ENCODE results near the gene PSMB10. TPM values are rescaled to one million over a fixed set of nuclear protein-coding genes. Genes with fewer than 3 reads are reported as not detected.

Gene PSMB10
- total RNA-seq, 1 experiment from 2014 or later: 79.3 TPM

DNA sequence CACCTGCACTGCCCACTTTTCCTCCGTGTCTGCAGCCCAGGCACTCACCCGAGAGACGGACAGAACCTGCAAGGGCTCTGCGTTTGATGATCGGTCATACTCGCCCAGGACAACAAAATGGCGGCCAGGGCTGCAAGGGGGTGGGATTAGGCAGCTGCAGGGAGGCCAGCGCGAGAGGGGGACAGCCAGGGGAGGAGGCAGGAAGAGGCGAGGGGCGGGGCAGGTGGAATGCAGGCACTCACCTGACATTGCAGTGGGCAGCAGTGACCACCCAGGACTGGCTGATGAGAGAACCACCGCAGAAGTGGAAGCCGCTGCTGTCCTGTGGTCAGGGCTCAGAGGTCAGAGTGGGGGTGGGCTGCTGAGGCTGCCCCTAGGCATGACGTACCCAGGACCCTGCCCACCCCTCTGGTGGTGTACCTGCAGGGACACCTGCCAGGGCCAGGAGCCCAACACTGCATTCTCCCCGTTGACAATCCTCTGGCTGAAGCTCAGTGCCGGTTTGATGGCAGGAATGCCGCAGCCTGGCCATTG is 5.9 kb downstream of the PSMB10 start:
- Mint-ChIP-seq H3K9me3 (ENCODE audit: low read depth, unreplicated experiment) (no peaks in the 10 kb centered on the region), H3K27me3 (ENCODE audit: unreplicated experiment) (no peaks in the 10 kb centered on the region), H3K36me3 (ENCODE audit: insufficient read depth, unreplicated experiment) (peaks cover 61% of the 10 kb centered on the region), H3K27ac (ENCODE audit: unreplicated experiment) (no peak overlapping the region), H3K4me1 (ENCODE audit: low read depth, unreplicated experiment) (peaks cover 14% of the 10 kb centered on the region), H3K4me3 (ENCODE audit: low read depth, unreplicated experiment) (no peak overlapping the region)
- CTCF ChIA-PET: interaction anchor here (0.6 kb wide), 2 partner anchors 36 to 114 kb away, joined by 3 read pairs; no protein-coding TSS in a partner anchor
- intact Hi-C loops (cut with micrococcal nuclease; ENCODE audit: unreplicated experiment): no loop called here
- BruUV-seq (replicated peaks): no TSS peak
- no peak for DNase-seq
- TF ChIP-seq, protein P1, sequence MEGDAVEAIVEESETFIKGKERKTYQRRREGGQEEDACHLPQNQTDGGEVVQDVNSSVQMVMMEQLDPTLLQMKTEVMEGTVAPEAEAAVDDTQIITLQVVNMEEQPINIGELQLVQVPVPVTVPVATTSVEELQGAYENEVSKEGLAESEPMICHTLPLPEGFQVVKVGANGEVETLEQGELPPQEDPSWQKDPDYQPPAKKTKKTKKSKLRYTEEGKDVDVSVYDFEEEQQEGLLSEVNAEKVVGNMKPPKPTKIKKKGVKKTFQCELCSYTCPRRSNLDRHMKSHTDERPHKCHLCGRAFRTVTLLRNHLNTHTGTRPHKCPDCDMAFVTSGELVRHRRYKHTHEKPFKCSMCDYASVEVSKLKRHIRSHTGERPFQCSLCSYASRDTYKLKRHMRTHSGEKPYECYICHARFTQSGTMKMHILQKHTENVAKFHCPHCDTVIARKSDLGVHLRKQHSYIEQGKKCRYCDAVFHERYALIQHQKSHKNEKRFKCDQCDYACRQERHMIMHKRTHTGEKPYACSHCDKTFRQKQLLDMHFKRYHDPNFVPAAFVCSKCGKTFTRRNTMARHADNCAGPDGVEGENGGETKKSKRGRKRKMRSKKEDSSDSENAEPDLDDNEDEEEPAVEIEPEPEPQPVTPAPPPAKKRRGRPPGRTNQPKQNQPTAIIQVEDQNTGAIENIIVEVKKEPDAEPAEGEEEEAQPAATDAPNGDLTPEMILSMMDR (IDR thresholded peaks at IDR 0.05; ENCODE audit: unreplicated experiment): no peak

GRCh38 chr16:67930191-67930590 is 6.5 kb downstream of the PSMB10 start:
- no peaks in the 10 kb centered on the region for H3K27me3 Mint-ChIP-seq (ENCODE audit: unreplicated experiment)
- intact Hi-C loops (cut with micrococcal nuclease; ENCODE audit: unreplicated experiment): no loop called here
- TF ChIP-seq, protein P1 (IDR thresholded peaks at IDR 0.05; ENCODE audit: unreplicated experiment): no peak
- DNase-seq: no peak
- peaks cover 56% of the 10 kb centered on the region for H3K36me3 Mint-ChIP-seq (ENCODE audit: insufficient read depth, unreplicated experiment)
- no peak overlapping the region for H3K4me3 Mint-ChIP-seq (ENCODE audit: low read depth, unreplicated experiment)
- H3K27ac Mint-ChIP-seq (ENCODE audit: unreplicated experiment): no peak overlapping the region
- CTCF ChIA-PET: interaction anchor here (0.6 kb wide), 2 partner anchors 36 to 113 kb away, joined by 3 read pairs; no protein-coding TSS in a partner anchor
- peaks cover 11% of the 10 kb centered on the region for H3K4me1 Mint-ChIP-seq (ENCODE audit: low read depth, unreplicated experiment)
- no peaks in the 10 kb centered on the region for H3K9me3 Mint-ChIP-seq (ENCODE audit: low read depth, unreplicated experiment)
- BruUV-seq (replicated peaks): no TSS peak

- intact Hi-C loops (cut with micrococcal nuclease; ENCODE audit: unreplicated experiment): loop anchor here (1.0 to 5.0 kb wide), 3 partner anchors 112 to 406 kb away; no protein-coding TSS in a partner anchor
- peak; percentile 86 for DNase-seq
- no peaks in the 10 kb centered on the region for H3K9me3 Mint-ChIP-seq (ENCODE audit: low read depth, unreplicated experiment)
- no peaks in the 10 kb centered on the region for H3K27me3 Mint-ChIP-seq (ENCODE audit: unreplicated experiment)
- CTCF ChIA-PET: interaction anchor here (1.4 to 2.6 kb wide), 3 partner anchors 45 to 408 kb away, joined by 4 to 15 read pairs (median 5); no protein-coding TSS in a partner anchor
- H3K4me1 Mint-ChIP-seq (ENCODE audit: low read depth, unreplicated experiment): no peaks in the 10 kb centered on the region
- no peak overlapping the region for H3K4me3 Mint-ChIP-seq (ENCODE audit: low read depth, unreplicated experiment)
- TF ChIP-seq, protein P1 (IDR thresholded peaks at IDR 0.05; ENCODE audit: unreplicated experiment): peak; percentile 83
- no peak overlapping the region for H3K27ac Mint-ChIP-seq (ENCODE audit: unreplicated experiment)
- H3K36me3 Mint-ChIP-seq (ENCODE audit: insufficient read depth, unreplicated experiment): peaks cover 41% of the 10 kb centered on the region
- BruUV-seq (replicated peaks): no TSS peak
Observed at GRCh38 chr16:67928561-67929364, 7.9 kb downstream of the PSMB10 start.

DNA sequence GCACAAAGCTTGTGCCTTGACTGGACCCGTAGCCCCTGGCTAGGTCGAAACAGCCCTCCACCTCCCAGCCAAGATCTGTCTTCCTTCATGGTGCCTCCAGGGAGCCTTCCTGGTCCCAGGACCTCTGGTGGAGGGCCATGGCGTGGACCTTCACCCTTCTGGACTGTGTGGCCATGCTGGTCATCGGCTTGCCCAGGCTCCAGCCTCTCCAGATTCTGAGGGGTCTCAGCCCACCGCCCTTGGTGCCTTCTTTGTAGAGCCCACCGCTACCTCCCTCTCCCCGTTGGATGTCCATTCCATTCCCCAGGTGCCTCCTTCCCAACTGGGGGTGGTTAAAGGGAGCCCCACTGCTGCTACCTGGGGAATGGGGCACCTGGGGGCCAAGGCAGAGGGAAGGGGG is 8.5 kb downstream of the PSMB10 start:
- Mint-ChIP-seq H3K4me3 (ENCODE audit: low read depth, unreplicated experiment) (no peak overlapping the region), H3K9me3 (ENCODE audit: low read depth, unreplicated experiment) (no peaks in the 10 kb centered on the region)

More for the DNA sequence above, 8.5 kb downstream of the PSMB10 start:
- Mint-ChIP-seq H3K36me3 (ENCODE audit: insufficient read depth, unreplicated experiment) (peaks cover 35% of the 10 kb centered on the region), H3K27me3 (ENCODE audit: unreplicated experiment) (no peaks in the 10 kb centered on the region), H3K4me1 (ENCODE audit: low read depth, unreplicated experiment) (no peaks in the 10 kb centered on the region), H3K27ac (ENCODE audit: unreplicated experiment) (no peak overlapping the region)
- TF ChIP-seq, protein P1 (IDR thresholded peaks at IDR 0.05; ENCODE audit: unreplicated experiment): no peak
- CTCF ChIA-PET: interaction anchor here (1.4 to 2.6 kb wide), 3 partner anchors 45 to 407 kb away, joined by 4 to 15 read pairs (median 5); no protein-coding TSS in a partner anchor
- DNase-seq: no peak
- no TSS peak for BruUV-seq (replicated peaks)
- intact Hi-C loops (cut with micrococcal nuclease; ENCODE audit: unreplicated experiment): loop anchor here (1.0 to 5.0 kb wide), 3 partner anchors 112 to 406 kb away; no protein-coding TSS in a partner anchor

All from Calu3 (cell line).